HG03342 (cell line): Measurements from ENCODE around the gene UMAD1.

Source experiments
- ATAC-seq: cut with Tn5 transposase; IDR thresholded peaks from one replicate; pipeline ENCODE4 v1.9.1; 2021; ENCODE audit warnings: mild to moderate bottlenecking, moderate library complexity; ENCODE audit not compliant: unreplicated experiment

The UMAD1 gene

GRCh38 chr7:7917593-7917992 lies 277.0 kb downstream of the UMAD1 start:
- no peak for ATAC-seq

- no peak for ATAC-seq
Measured at GRCh38 chr7:7918736-7919448, 278.3 kb downstream of the UMAD1 start.

GRCh38 chr7:7919449-7919945 lies 278.9 kb downstream of the UMAD1 start:
- ATAC-seq, result no peak

GRCh38 chr7:7920056-7920455 lies 279.5 kb downstream of the UMAD1 start:
- no peak for ATAC-seq

- peak; percentile 94 for ATAC-seq
Measured at GRCh38 chr7:7920481-7920880, 279.9 kb downstream of the UMAD1 start.

- no peak for ATAC-seq
Measured at GRCh38 chr7:7921830-7922229, 281.3 kb downstream of the UMAD1 start.

GRCh38 chr7:7922684-7923385 lies 282.3 kb downstream of the UMAD1 start:
- no peak for ATAC-seq

- no peak for ATAC-seq
Measured at GRCh38 chr7:7923818-7924217, 283.3 kb downstream of the UMAD1 start.

- ATAC-seq, result no peak
Measured at GRCh38 chr7:7924303-7924702, 283.8 kb downstream of the UMAD1 start.
